Measurements from ENCODE around the gene EVA1A.

EVA1A gene

DNA sequence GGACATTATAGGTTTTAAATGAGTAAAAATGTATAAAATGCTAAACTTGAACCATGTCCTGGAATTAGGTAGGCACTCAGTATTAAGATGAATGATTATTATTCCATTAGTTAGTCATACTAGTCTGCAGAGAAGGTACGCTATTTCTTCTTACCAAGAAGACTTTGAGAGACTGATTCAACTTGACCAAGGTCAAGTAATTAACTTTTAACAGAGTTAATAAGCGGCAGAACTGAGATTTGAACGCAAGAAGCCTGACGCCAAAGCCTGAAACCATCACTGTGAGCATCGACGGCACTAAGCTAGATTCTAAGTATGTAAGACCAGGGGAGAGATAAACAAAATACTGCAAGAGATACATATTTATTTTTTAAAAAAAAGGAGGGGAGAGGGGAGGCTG is 2.6 kb downstream of the EVA1A start:
- H3K4me2 ChIP-seq = no peak overlapping the region
- H3K4me1 ChIP-seq (ENCODE audit: low read depth, poor library complexity, severe bottlenecking) = peaks cover 11% of the 10 kb centered on the region
- no peaks in the 10 kb centered on the region for H3K27me3 ChIP-seq (ENCODE audit: insufficient read depth, low read depth)
- no peak overlapping the region for H2AFZ ChIP-seq (ENCODE audit: low read depth)
- H3K4me3 ChIP-seq (IDR thresholded peaks at IDR 0.05; ENCODE audit: insufficient read depth, low read depth, low read length) = no peak overlapping the region
- no peak overlapping the region for H3K27ac ChIP-seq
- H3K79me2 ChIP-seq (ENCODE audit: insufficient read depth, low read depth) = no peaks in the 10 kb centered on the region
- no peak for TF ChIP-seq CTCF (conservative IDR thresholded peaks at IDR 0.05; ENCODE audit: low read depth, low read length)
- no peak overlapping the region for H3K9ac ChIP-seq
- H4K20me1 ChIP-seq (ENCODE audit: insufficient read depth) = no peaks in the 10 kb centered on the region
- no peaks in the 10 kb centered on the region for H3K36me3 ChIP-seq (ENCODE audit: insufficient read depth)

GRCh38 chr2:75557474-75558133 is 3.1 kb downstream of the EVA1A start:
- Histone ChIP-seq H3K36me3 (ENCODE audit: insufficient read depth) (no peaks in the 10 kb centered on the region), H3K4me3 (IDR thresholded peaks at IDR 0.05; ENCODE audit: insufficient read depth, low read depth, low read length) (no peak overlapping the region), H3K4me2 (no peak overlapping the region), H3K27ac (no peak overlapping the region), H4K20me1 (ENCODE audit: insufficient read depth) (no peaks in the 10 kb centered on the region), H3K27me3 (ENCODE audit: insufficient read depth, low read depth) (no peaks in the 10 kb centered on the region), H2AFZ (ENCODE audit: low read depth) (no peak overlapping the region), H3K4me1 (ENCODE audit: low read depth, poor library complexity, severe bottlenecking) (peaks cover 11% of the 10 kb centered on the region), H3K9ac (no peak overlapping the region), H3K79me2 (ENCODE audit: insufficient read depth, low read depth) (no peaks in the 10 kb centered on the region)
- no peak for TF ChIP-seq CTCF (conservative IDR thresholded peaks at IDR 0.05; ENCODE audit: low read depth, low read length)

DNA sequence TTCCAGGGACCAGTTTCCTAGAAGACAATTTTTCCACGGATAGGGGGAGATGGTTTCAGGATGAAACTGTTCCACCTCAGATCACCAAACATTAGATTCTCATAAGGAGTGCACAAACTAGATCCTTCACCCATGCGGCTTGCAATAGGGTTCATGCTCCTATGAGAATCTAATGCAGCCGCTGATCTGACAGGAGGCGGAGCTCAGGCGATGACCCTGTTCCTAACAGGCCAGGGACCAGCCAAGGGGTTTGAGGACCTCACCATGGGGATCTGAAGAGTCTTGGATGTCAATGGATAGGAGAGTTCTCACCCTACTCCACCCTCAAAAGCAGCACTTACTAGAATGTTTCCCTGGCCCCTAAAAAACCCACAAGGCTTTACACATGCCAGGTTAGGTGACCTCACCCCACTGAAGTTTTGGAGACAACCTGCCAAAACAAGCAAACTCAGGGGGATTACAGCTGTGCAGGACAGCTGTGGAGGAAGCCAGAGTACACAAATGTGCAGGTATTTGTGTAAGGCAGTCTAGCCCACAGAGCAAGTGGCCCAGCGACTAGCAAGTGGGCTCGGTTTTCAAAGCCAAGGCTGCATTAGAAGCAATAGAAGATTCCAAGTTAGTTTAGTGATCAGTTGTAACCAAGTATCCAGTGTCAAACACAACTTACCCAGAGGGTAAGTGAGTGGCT is 3.9 kb downstream of the EVA1A start:
- no peak for TF ChIP-seq CTCF (conservative IDR thresholded peaks at IDR 0.05; ENCODE audit: low read depth, low read length)
- Histone ChIP-seq H3K4me3 (IDR thresholded peaks at IDR 0.05; ENCODE audit: insufficient read depth, low read depth, low read length) (no peak overlapping the region), H3K9ac (no peak overlapping the region), H3K4me2 (no peak overlapping the region), H3K36me3 (ENCODE audit: insufficient read depth) (no peaks in the 10 kb centered on the region), H3K79me2 (ENCODE audit: insufficient read depth, low read depth) (no peaks in the 10 kb centered on the region), H3K4me1 (ENCODE audit: low read depth, poor library complexity, severe bottlenecking) (peaks cover 11% of the 10 kb centered on the region), H4K20me1 (ENCODE audit: insufficient read depth) (no peaks in the 10 kb centered on the region), H2AFZ (ENCODE audit: low read depth) (no peak overlapping the region), H3K27me3 (ENCODE audit: insufficient read depth, low read depth) (no peaks in the 10 kb centered on the region), H3K27ac (no peak overlapping the region)

- no peaks in the 10 kb centered on the region for H3K79me2 ChIP-seq (ENCODE audit: insufficient read depth, low read depth)
- no peak for TF ChIP-seq CTCF (conservative IDR thresholded peaks at IDR 0.05; ENCODE audit: low read depth, low read length)
Measured at GRCh38 chr2:75555701-75556100, 5.0 kb downstream of the EVA1A start.

More at GRCh38 chr2:75555701-75556100, 5.0 kb downstream of the EVA1A start:
- peaks cover 5% of the 10 kb centered on the region for H3K4me1 ChIP-seq (ENCODE audit: low read depth, poor library complexity, severe bottlenecking)
- no peak overlapping the region for H3K4me3 ChIP-seq (IDR thresholded peaks at IDR 0.05; ENCODE audit: insufficient read depth, low read depth, low read length)
- H3K9ac ChIP-seq = no peak overlapping the region
- H3K27me3 ChIP-seq (ENCODE audit: insufficient read depth, low read depth) = no peaks in the 10 kb centered on the region
- H4K20me1 ChIP-seq (ENCODE audit: insufficient read depth) = no peaks in the 10 kb centered on the region
- H3K36me3 ChIP-seq (ENCODE audit: insufficient read depth) = no peaks in the 10 kb centered on the region
- no peak overlapping the region for H2AFZ ChIP-seq (ENCODE audit: low read depth)
- H3K27ac ChIP-seq = no peak overlapping the region
- no peak overlapping the region for H3K4me2 ChIP-seq

Measured in KMS-11 (cell line).